ENCODE data around the gene CASKIN2.

Gene CASKIN2

GRCh38 chr17:75515496-75516254, at the start of gene CASKIN2:
Gene CASKIN2, minus strand, starts transcription at chr17:75515537. Its CDS starts 1,733 bp downstream, at chr17:75513804.
- peak; percentile 85 to 98 for DNase-seq (ENCODE audit: low spot score in 2 of 2)
- Histone ChIP-seq H3K27me3 (ENCODE audit: low read depth) (no peaks in the 10 kb centered on the region), H3K4me1 (peaks cover 18% of the 10 kb centered on the region), H3K36me3 (replicated peaks) (peaks cover 21% of the 10 kb centered on the region), H3K4me3 (peak within 1 kb of the TSS; percentile 61), H3K9me3 (no peaks in the 10 kb centered on the region)
- in situ Hi-C loops (cut with MboI; ENCODE audit: low sequenced_read_pairs): no loop called here

- H3K9me3 ChIP-seq: no peaks in the 10 kb centered on the region
- no peak for DNase-seq (ENCODE audit: low spot score in 2 of 2)
- no peaks in the 10 kb centered on the region for H3K4me1 ChIP-seq
- 0 out of 2 replicates have a peak, but pooled peaks cover 3% of the 10 kb centered on the region for H3K36me3 ChIP-seq (replicated peaks)
- in situ Hi-C loops (cut with MboI; ENCODE audit: low sequenced_read_pairs): no loop called here
- no peaks in the 10 kb centered on the region for H3K27me3 ChIP-seq (ENCODE audit: low read depth)
- no peak overlapping the region for H3K4me3 ChIP-seq
Measured at GRCh38 chr17:75565066-75565465, 49.7 kb upstream of the CASKIN2 start.

- H3K9me3 ChIP-seq: no peaks in the 10 kb centered on the region
- no peaks in the 10 kb centered on the region for H3K4me1 ChIP-seq
- in situ Hi-C loops (cut with MboI; ENCODE audit: low sequenced_read_pairs): no loop called here
- no peaks in the 10 kb centered on the region for H3K27me3 ChIP-seq (ENCODE audit: low read depth)
- peaks cover 3% of the 10 kb centered on the region; the same call in 1 of the 2 replicates for H3K36me3 ChIP-seq (replicated peaks)
- no peak overlapping the region for H3K4me3 ChIP-seq
- no peak for DNase-seq (ENCODE audit: low spot score in 2 of 2)
Measured at GRCh38 chr17:75564195-75564594, 48.9 kb upstream of the CASKIN2 start.

GRCh38 chr17:75563063-75563758, 47.9 kb upstream of the CASKIN2 start:
- in situ Hi-C loops (cut with MboI; ENCODE audit: low sequenced_read_pairs): no loop called here
- H3K36me3 ChIP-seq (replicated peaks): peaks cover 3% of the 10 kb centered on the region; the same call in 1 of the 2 replicates

GRCh38 chr17:75561927-75562603, 46.7 kb upstream of the CASKIN2 start:
- in situ Hi-C loops (cut with MboI; ENCODE audit: low sequenced_read_pairs): no loop called here
- peaks cover 3% of the 10 kb centered on the region; the same call in 1 of the 2 replicates for H3K36me3 ChIP-seq (replicated peaks)
- no peak overlapping the region for H3K4me3 ChIP-seq
- no peaks in the 10 kb centered on the region for H3K27me3 ChIP-seq (ENCODE audit: low read depth)
- no peaks in the 10 kb centered on the region for H3K9me3 ChIP-seq
- no peak for DNase-seq (ENCODE audit: low spot score in 2 of 2)
- no peaks in the 10 kb centered on the region for H3K4me1 ChIP-seq

More at GRCh38 chr17:75563063-75563758, 47.9 kb upstream of the CASKIN2 start:
- H3K4me1 ChIP-seq: no peaks in the 10 kb centered on the region
- no peaks in the 10 kb centered on the region for H3K9me3 ChIP-seq
- no peak overlapping the region for H3K4me3 ChIP-seq
- H3K27me3 ChIP-seq (ENCODE audit: low read depth): no peaks in the 10 kb centered on the region
- DNase-seq (ENCODE audit: low spot score in 2 of 2): no peak

- H3K4me3 ChIP-seq: no peak overlapping the region
- H3K27me3 ChIP-seq (ENCODE audit: low read depth): no peaks in the 10 kb centered on the region
- H3K4me1 ChIP-seq: no peaks in the 10 kb centered on the region
- DNase-seq (ENCODE audit: low spot score in 2 of 2): no peak
- H3K36me3 ChIP-seq (replicated peaks): peaks cover 3% of the 10 kb centered on the region; the same call in 1 of the 2 replicates
- in situ Hi-C loops (cut with MboI; ENCODE audit: low sequenced_read_pairs): no loop called here
- H3K9me3 ChIP-seq: no peaks in the 10 kb centered on the region
Measured at GRCh38 chr17:75559958-75560533, 44.7 kb upstream of the CASKIN2 start.

GRCh38 chr17:75558666-75559530, 43.6 kb upstream of the CASKIN2 start:
- Histone ChIP-seq H3K4me1 (no peaks in the 10 kb centered on the region), H3K9me3 (no peaks in the 10 kb centered on the region), H3K36me3 (replicated peaks) (no peaks in the 10 kb centered on the region; the same call in 1 of the 2 replicates), H3K27me3 (ENCODE audit: low read depth) (no peaks in the 10 kb centered on the region), H3K4me3 (no peak overlapping the region)
- in situ Hi-C loops (cut with MboI; ENCODE audit: low sequenced_read_pairs): no loop called here
- no peak for DNase-seq (ENCODE audit: low spot score in 2 of 2)

GRCh38 chr17:75557852-75558665, 42.7 kb upstream of the CASKIN2 start:
- Histone ChIP-seq H3K9me3 (no peaks in the 10 kb centered on the region), H3K4me1 (no peaks in the 10 kb centered on the region), H3K4me3 (no peak overlapping the region), H3K36me3 (replicated peaks) (no peaks in the 10 kb centered on the region; the same call in 1 of the 2 replicates), H3K27me3 (ENCODE audit: low read depth) (no peaks in the 10 kb centered on the region)
- in situ Hi-C loops (cut with MboI; ENCODE audit: low sequenced_read_pairs): no loop called here
- no peak for DNase-seq (ENCODE audit: low spot score in 2 of 2)

GRCh38 chr17:75557075-75557851, 41.9 kb upstream of the CASKIN2 start:
- Histone ChIP-seq H3K27me3 (ENCODE audit: low read depth) (no peaks in the 10 kb centered on the region), H3K4me3 (no peak overlapping the region), H3K36me3 (replicated peaks) (no peaks in the 10 kb centered on the region; the same call in 1 of the 2 replicates), H3K9me3 (no peaks in the 10 kb centered on the region), H3K4me1 (no peaks in the 10 kb centered on the region)
- in situ Hi-C loops (cut with MboI; ENCODE audit: low sequenced_read_pairs): no loop called here
- no peak for DNase-seq (ENCODE audit: low spot score in 2 of 2)

- Histone ChIP-seq H3K4me3 (no peak overlapping the region), H3K4me1 (no peaks in the 10 kb centered on the region), H3K36me3 (replicated peaks) (no peaks in the 10 kb centered on the region; the same call in 1 of the 2 replicates), H3K27me3 (ENCODE audit: low read depth) (no peaks in the 10 kb centered on the region), H3K9me3 (no peaks in the 10 kb centered on the region)
- in situ Hi-C loops (cut with MboI; ENCODE audit: low sequenced_read_pairs): no loop called here
- no peak for DNase-seq (ENCODE audit: low spot score in 2 of 2)
Measured at GRCh38 chr17:75555679-75556153, 40.4 kb upstream of the CASKIN2 start.

GRCh38 chr17:75553295-75554110, 38.2 kb upstream of the CASKIN2 start:
- H3K9me3 ChIP-seq: no peaks in the 10 kb centered on the region
- no peak overlapping the region for H3K4me3 ChIP-seq
- H3K36me3 ChIP-seq (replicated peaks): no peaks in the 10 kb centered on the region
- H3K27me3 ChIP-seq (ENCODE audit: low read depth): no peaks in the 10 kb centered on the region
- H3K4me1 ChIP-seq: no peaks in the 10 kb centered on the region
- in situ Hi-C loops (cut with MboI; ENCODE audit: low sequenced_read_pairs): no loop called here
- DNase-seq (ENCODE audit: low spot score in 2 of 2): no peak

All from HAP-1 (cell line).